OCI-LY7 (cell line): ENCODE measurements around the gene PKHD1. TPM values are rescaled to one million over a fixed set of nuclear protein-coding genes. Genes with fewer than 3 reads are reported as not detected.

Experiments used
- Bru-seq: library from RNA; stranded (reverse); fragments of 400-500 nt; gene quantifications from one replicate; lab custom pipeline; 2021; lab: Mats Ljungman, UMichigan
- BruChase-seq, 2 experiments: library from RNA; stranded (reverse); fragments of 400-500 nt; gene quantifications; one replicate each; lab custom pipeline; 2021; lab: Mats Ljungman, UMichigan
- BruUV-seq: library from RNA; stranded (reverse); fragments of 400-500 nt; replicated peaks from 2 replicates; lab custom pipeline; 2021; lab: Mats Ljungman, UMichigan
- CTCF ChIA-PET: fragments of 300-600 bp; sonication (Branson Sonifier 250); formaldehyde crosslinking; loops from one replicate; lab custom pipeline; 2022; ENCODE audit warnings: antibody characterized with exemption; ENCODE audit not compliant: unreplicated experiment; lab: Charles Lee
- POLR2A ChIA-PET: fragments of 300-600 bp; sonication (Branson Sonifier 250); formaldehyde crosslinking; loops from one replicate; lab custom pipeline; 2022; ENCODE audit warnings: antibody characterized with exemption; lab: Charles Lee
- DNase-seq: peaks from one replicate; pipeline ENCODE4 v3.0.0-alpha.2; 2015; ENCODE audit warnings: low spot score
- H2AFZ ChIP-seq: fragments of 200-600 bp; sonication (generic), shearing (Covaris generic); 2 replicates; pipeline ENCODE4 v1.6.1; 2014; ENCODE audit warnings: mild to moderate bottlenecking, antibody characterized with exemption, low read length, moderate library complexity
- H3K27ac ChIP-seq: fragments of 200-600 bp; sonication (generic); 2 replicates; pipeline ENCODE4 v1.5.1; 2014; ENCODE audit warnings: mixed run types, low read depth, mild to moderate bottlenecking, moderate library complexity, low read length, inconsistent platforms; ENCODE audit not compliant: poor library complexity, severe bottlenecking
- H3K36me3 ChIP-seq: fragments of 200-600 bp; sonication (generic); 2 replicates; pipeline ENCODE4 v1.6.1; 2014; ENCODE audit warnings: mild to moderate bottlenecking, antibody characterized with exemption, low read length, moderate library complexity, mixed read lengths; ENCODE audit not compliant: insufficient read depth
- H3K4me1 ChIP-seq: fragments of 200-600 bp; sonication (generic); 2 replicates; pipeline ENCODE4 v1.5.1; 2014; ENCODE audit warnings: mild to moderate bottlenecking, low read length; ENCODE audit not compliant: insufficient read depth, poor library complexity, severe bottlenecking
- H3K4me2 ChIP-seq: fragments of 200-600 bp; sonication (generic); 2 replicates; pipeline ENCODE4 v1.6.1; 2014; ENCODE audit warnings: mild to moderate bottlenecking, low read length
- H3K4me3 ChIP-seq: fragments of 200-600 bp; sonication (generic); 2 replicates; pipeline ENCODE4 v1.5.1; 2014; ENCODE audit warnings: mild to moderate bottlenecking, low read depth, low read length; ENCODE audit not compliant: poor library complexity, severe bottlenecking
- H3K79me2 ChIP-seq: fragments of 200-600 bp; sonication (generic); 2 replicates; pipeline ENCODE4 v1.6.1; 2016; ENCODE audit warnings: low read depth, mild to moderate bottlenecking, low read length, moderate library complexity, mixed read lengths; ENCODE audit not compliant: insufficient read depth
- H3K9me2 ChIP-seq: fragments of 200-600 bp; sonication (generic); 2 replicates; pipeline ENCODE4 v1.6.1; 2016; ENCODE audit warnings: mild to moderate bottlenecking, low read length, mixed read lengths; ENCODE audit not compliant: insufficient read depth
- H3K9me3 ChIP-seq: fragments of 200-600 bp; sonication (generic); 2 replicates; pipeline ENCODE4 v1.6.1; 2014; ENCODE audit warnings: mild to moderate bottlenecking, mixed run types, low read length, mixed read lengths
- H4K20me1 ChIP-seq: fragments of 200-600 bp; sonication (generic); 2 replicates; pipeline ENCODE4 v1.6.1; 2014; ENCODE audit warnings: mild to moderate bottlenecking, antibody characterized with exemption, low read length, moderate library complexity, mixed read lengths; ENCODE audit not compliant: insufficient read depth
- CTCF ChIP-seq: fragments of 200-600 bp; sonication (generic); conservative IDR thresholded peaks from 2 replicates; pipeline ENCODE4 v1.5.1; 2014; ENCODE audit warnings: mild to moderate bottlenecking, antibody characterized with exemption, low read length, moderate library complexity, mixed read lengths
- EZH2phosphoT487 ChIP-seq: fragments of 200-600 bp; sonication (generic); IDR thresholded peaks from 2 replicates; pipeline ENCODE4 v1.6.1; 2018; ENCODE audit warnings: low read depth, borderline replicate concordance, mild to moderate bottlenecking, mixed run types, antibody characterized with exemption, low read length, moderate library complexity, mixed read lengths
- intact Hi-C: fragments of 100-400 bp; cut with micrococcal nuclease; formaldehyde crosslinking; loops from one replicate; pipeline ENCODE4 v1.10.0; 2022; ENCODE audit not compliant: unreplicated experiment
- long read RNA-seq: library from polyadenylated mRNA; stranded (forward); transcript quantifications from one replicate; pipeline ENCODE4 v2.0.0, GENCODE V29; 2022
- total RNA-seq, 2 experiments: library from RNA; depleted of rRNA in 1 of 2; stranded (reverse); fragments of >200 nt in 1 of 2; shearing (Covaris generic) in 1 of 2; gene quantifications; 2 replicates each; pipeline ENCODE4 v1.2.3, GENCODE V29; 2014 to 2022

The PKHD1 gene
- total RNA-seq (2014; rRNA removed; shearing (Covaris generic)) (not detected in 2 replicates), total RNA-seq (2022) (not detected in 2 replicates), Bru-seq, nascent RNA (percentile 2 among the genes with signal in this experiment), BruChase-seq, experiment 1, labeled RNA remaining after a 6-hour chase (percentile 2 among the genes with signal in this experiment), BruChase-seq, experiment 2, labeled RNA remaining after a 2-hour chase (percentile 2 among the genes with signal in this experiment)
- long read RNA-seq, result 0 reads

- CTCF ChIA-PET, result no interaction called here
- intact Hi-C loops, result loop anchor here (5.0 kb wide), 1 partner anchor 145 kb away; no protein-coding TSS in a partner anchor
- H3K27ac ChIP-seq, result no peak within 1 kb of the TSS
- H4K20me1 ChIP-seq, result no peaks in the 10 kb centered on the region
- peak; percentile 4 for DNase-seq
- no peak within 1 kb of the TSS for H3K4me2 ChIP-seq
- TF ChIP-seq EZH2phosphoT487, result no peak
- TF ChIP-seq CTCF, result peak; percentile 68
- H3K9me2 ChIP-seq, result no peaks in the 10 kb centered on the region
- H3K4me3 ChIP-seq, result no peak within 1 kb of the TSS
- no TSS peak for BruUV-seq
- no peak within 1 kb of the TSS for H2AFZ ChIP-seq
- POLR2A ChIA-PET, result no interaction called here
- no peaks in the 10 kb centered on the region for H3K9me3 ChIP-seq
- H3K79me2 ChIP-seq, result no peaks in the 10 kb centered on the region
- no peaks in the 10 kb centered on the region for H3K4me1 ChIP-seq
- H3K36me3 ChIP-seq, result no peaks in the 10 kb centered on the region
Observed at GRCh38 chr6:52087498-52087999, at the start of gene PKHD1. Gene PKHD1, minus strand, starts transcription at chr6:52087613. Its CDS starts 2,680 bp downstream, at chr6:52084933.

GRCh38 chr6:52136934-52137467 lies 49.6 kb upstream of the PKHD1 start:
- CTCF ChIA-PET, result no interaction called here
- Histone ChIP-seq H3K9me3 (no peaks in the 10 kb centered on the region), H3K4me1 (no peaks in the 10 kb centered on the region), H3K36me3 (no peaks in the 10 kb centered on the region), H3K4me2 (no peak overlapping the region), H3K27ac (no peak overlapping the region), H4K20me1 (no peaks in the 10 kb centered on the region), H3K79me2 (no peaks in the 10 kb centered on the region), H3K9me2 (no peaks in the 10 kb centered on the region), H2AFZ (no peak overlapping the region), H3K4me3 (no peak overlapping the region)
- POLR2A ChIA-PET, result no interaction called here
- intact Hi-C loops, result no loop called here
- no TSS peak for BruUV-seq
- TF ChIP-seq EZH2phosphoT487, result no peak
- no peak for DNase-seq

- no peaks in the 10 kb centered on the region for H3K36me3 ChIP-seq
- no peak overlapping the region for H2AFZ ChIP-seq
- H3K4me1 ChIP-seq, result no peaks in the 10 kb centered on the region
- no peak overlapping the region for H3K4me2 ChIP-seq
- ChIA-PET POLR2A (interaction anchor here (1.2 kb wide), 1 partner anchor 18 kb away, joined by 3 read pairs; no protein-coding TSS in a partner anchor), CTCF (no interaction called here)
- no peaks in the 10 kb centered on the region for H3K79me2 ChIP-seq
- no peak for DNase-seq
- no TSS peak for BruUV-seq
- no peaks in the 10 kb centered on the region for H4K20me1 ChIP-seq
- intact Hi-C loops, result no loop called here
- no peak overlapping the region for H3K27ac ChIP-seq
- TF ChIP-seq EZH2phosphoT487 (no peak), CTCF (no peak)
- H3K4me3 ChIP-seq, result no peak overlapping the region
- no peaks in the 10 kb centered on the region for H3K9me3 ChIP-seq
- no peaks in the 10 kb centered on the region for H3K9me2 ChIP-seq
Observed at GRCh38 chr6:52136055-52136454, 48.6 kb upstream of the PKHD1 start.
